Lower leg skin (tissue), 3 donors: ENCODE data around the gene ATP2B3.

ENCODE experiments used
- POLR2A ChIP-seq, 2 donors: fragments of 450-650 bp; IDR thresholded peaks; one replicate each; pipeline ENCODE4 v1.6.1; 2016 to 2017; ENCODE audit warnings: antibody characterized with exemption in 2 of 2, mild to moderate bottlenecking in 1 of 2, moderate library complexity in 1 of 2
- TF ChIP-seq, protein P1 (sequence below), 3 donors: fragments of 450-650 bp; IDR thresholded peaks; one replicate each; pipeline ENCODE4 v1.5.1; 2016; ENCODE audit warnings: antibody characterized with exemption in 3 of 3, mild to moderate bottlenecking in 3 of 3, moderate library complexity in 2 of 3

DNA sequence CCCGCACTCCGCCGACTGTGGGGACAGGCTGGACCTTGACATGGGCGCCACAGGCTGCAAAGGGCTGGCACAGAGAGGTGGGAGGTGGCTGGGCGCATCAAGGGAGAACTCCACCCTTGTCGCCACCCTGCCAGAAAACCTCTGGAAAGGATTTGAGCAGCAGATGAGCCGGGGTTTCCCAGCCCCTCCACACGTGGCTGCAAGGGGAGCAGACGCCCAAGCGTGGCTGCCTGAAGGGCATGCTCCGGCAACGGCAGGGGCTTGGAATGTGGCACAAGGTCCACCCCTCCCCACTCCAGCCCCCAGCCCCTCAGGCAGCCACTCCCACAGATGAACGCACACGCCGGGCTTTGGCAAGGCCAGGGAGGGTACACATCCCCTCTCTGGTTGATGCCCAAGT lies 18.1 kb upstream of the ATP2B3 start:
- TF ChIP-seq, protein P1, sequence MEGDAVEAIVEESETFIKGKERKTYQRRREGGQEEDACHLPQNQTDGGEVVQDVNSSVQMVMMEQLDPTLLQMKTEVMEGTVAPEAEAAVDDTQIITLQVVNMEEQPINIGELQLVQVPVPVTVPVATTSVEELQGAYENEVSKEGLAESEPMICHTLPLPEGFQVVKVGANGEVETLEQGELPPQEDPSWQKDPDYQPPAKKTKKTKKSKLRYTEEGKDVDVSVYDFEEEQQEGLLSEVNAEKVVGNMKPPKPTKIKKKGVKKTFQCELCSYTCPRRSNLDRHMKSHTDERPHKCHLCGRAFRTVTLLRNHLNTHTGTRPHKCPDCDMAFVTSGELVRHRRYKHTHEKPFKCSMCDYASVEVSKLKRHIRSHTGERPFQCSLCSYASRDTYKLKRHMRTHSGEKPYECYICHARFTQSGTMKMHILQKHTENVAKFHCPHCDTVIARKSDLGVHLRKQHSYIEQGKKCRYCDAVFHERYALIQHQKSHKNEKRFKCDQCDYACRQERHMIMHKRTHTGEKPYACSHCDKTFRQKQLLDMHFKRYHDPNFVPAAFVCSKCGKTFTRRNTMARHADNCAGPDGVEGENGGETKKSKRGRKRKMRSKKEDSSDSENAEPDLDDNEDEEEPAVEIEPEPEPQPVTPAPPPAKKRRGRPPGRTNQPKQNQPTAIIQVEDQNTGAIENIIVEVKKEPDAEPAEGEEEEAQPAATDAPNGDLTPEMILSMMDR (IDR thresholded peaks at IDR 0.05) = no peak
- TF ChIP-seq POLR2A (IDR thresholded peaks at IDR 0.05) = no peak
